Measurements from ENCODE around the gene RHBDD2. TPM values are rescaled to one million over a fixed set of nuclear protein-coding genes. Genes with fewer than 3 reads are reported as not detected.
A peak's percentile ranks its signal among the peaks of the same experiment; 100 is the strongest.

Gene RHBDD2
- total and polyA plus RNA-seq, 9 of the 15 experiments (the other 6 are each of a cell fraction or from before 2014, with no cell fraction given) = 3.3 to 36.7 (median 17.9) TPM

DNA sequence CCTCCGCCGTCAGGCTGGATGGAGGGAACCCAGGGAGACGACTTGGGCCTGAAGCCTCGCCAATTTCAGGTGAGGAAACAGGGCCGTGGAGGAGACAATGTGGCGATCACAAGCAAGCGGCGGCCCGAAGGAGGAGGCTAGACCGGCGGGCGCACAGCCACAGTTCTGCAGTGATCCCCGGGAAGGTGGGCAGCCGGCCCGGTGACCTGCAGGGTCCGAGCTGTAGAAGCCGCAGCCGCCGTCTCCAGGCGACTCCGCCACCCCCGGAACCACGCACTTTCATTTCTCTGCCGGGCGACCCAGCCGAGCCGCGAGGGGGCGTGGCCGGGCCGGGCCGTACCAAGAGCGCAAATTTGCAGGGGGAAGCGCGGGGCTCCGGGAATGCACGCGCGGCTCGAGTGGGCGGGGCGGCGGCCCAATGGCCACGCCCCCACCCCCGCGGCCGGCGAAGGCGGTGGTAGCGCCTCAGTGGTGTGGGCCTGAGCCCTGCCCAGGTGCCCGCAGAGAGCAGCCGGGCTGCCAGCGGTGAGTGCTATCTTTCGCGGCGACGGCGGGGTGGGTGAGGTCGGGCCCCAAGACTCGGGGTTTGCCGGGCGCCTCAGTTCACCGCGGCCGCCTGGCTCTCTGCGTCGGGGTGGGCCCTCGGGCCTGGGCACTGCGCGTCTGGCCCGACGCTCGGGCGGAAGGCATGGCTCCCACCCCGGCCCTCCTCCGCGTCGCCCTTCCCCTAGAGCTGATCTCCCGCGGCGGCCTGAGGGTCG, 36.0 kb downstream of the RHBDD2 start, which contains the start of gene POR (continued):
- TF ChIP-seq, protein P1, sequence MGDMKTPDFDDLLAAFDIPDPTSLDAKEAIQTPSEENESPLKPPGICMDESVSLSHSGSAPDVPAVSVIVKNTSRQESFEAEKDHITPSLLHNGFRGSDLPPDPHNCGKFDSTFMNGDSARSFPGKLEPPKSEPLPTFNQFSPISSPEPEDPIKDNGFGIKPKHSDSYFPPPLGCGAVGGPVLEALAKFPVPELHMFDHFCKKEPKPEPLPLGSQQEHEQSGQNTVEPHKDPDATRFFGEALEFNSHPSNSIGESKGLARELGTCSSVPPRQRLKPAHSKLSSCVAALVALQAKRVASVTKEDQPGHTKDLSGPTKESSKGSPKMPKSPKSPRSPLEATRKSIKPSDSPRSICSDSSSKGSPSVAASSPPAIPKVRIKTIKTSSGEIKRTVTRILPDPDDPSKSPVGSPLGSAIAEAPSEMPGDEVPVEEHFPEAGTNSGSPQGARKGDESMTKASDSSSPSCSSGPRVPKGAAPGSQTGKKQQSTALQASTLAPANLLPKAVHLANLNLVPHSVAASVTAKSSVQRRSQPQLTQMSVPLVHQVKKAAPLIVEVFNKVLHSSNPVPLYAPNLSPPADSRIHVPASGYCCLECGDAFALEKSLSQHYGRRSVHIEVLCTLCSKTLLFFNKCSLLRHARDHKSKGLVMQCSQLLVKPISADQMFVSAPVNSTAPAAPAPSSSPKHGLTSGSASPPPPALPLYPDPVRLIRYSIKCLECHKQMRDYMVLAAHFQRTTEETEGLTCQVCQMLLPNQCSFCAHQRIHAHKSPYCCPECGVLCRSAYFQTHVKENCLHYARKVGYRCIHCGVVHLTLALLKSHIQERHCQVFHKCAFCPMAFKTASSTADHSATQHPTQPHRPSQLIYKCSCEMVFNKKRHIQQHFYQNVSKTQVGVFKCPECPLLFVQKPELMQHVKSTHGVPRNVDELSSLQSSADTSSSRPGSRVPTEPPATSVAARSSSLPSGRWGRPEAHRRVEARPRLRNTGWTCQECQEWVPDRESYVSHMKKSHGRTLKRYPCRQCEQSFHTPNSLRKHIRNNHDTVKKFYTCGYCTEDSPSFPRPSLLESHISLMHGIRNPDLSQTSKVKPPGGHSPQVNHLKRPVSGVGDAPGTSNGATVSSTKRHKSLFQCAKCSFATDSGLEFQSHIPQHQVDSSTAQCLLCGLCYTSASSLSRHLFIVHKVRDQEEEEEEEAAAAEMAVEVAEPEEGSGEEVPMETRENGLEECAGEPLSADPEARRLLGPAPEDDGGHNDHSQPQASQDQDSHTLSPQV (IDR thresholded peaks at IDR 0.05) = no peak
- TF ChIP-seq MEF2D (tag; conservative IDR thresholded peaks at IDR 0.05; ENCODE audit: low read depth) = no peak
- peak; percentile 48 to 86; a peak in 3 of 4 replicates for TF ChIP-seq SIN3A (IDR thresholded peaks at IDR 0.05; ENCODE audit: borderline replicate concordance in 2 of 2, control insufficient read depth in 1 of 2, low read depth in 2 of 2, low read length in 2 of 2)
- TF ChIP-seq, protein P2, sequence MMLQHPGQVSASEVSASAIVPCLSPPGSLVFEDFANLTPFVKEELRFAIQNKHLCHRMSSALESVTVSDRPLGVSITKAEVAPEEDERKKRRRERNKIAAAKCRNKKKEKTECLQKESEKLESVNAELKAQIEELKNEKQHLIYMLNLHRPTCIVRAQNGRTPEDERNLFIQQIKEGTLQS (IDR thresholded peaks at IDR 0.05) = no peak
- TF ChIP-seq, protein P2 (CRISPR knock-in tag; conservative IDR thresholded peaks at IDR 0.05) = no peak; the same call in 1 of the 2 replicates
- peak; percentile 99 for TF ChIP-seq ZFX (CRISPR knock-in tag; IDR thresholded peaks at IDR 0.05)
- TF ChIP-seq ZNF263 (CRISPR knock-in tag; IDR thresholded peaks at IDR 0.05; ENCODE audit: borderline replicate concordance) = no peak
- 0 out of 2 replicates have a peak, but pooled peaks have one; percentile 4 for TF ChIP-seq ZNF24 (IDR thresholded peaks at IDR 0.05)
- peak; percentile 49; the same call in 1 of the 2 replicates for TF ChIP-seq ILF3 (IDR thresholded peaks at IDR 0.05; ENCODE audit: borderline replicate concordance)
- TF ChIP-seq, protein P3, sequence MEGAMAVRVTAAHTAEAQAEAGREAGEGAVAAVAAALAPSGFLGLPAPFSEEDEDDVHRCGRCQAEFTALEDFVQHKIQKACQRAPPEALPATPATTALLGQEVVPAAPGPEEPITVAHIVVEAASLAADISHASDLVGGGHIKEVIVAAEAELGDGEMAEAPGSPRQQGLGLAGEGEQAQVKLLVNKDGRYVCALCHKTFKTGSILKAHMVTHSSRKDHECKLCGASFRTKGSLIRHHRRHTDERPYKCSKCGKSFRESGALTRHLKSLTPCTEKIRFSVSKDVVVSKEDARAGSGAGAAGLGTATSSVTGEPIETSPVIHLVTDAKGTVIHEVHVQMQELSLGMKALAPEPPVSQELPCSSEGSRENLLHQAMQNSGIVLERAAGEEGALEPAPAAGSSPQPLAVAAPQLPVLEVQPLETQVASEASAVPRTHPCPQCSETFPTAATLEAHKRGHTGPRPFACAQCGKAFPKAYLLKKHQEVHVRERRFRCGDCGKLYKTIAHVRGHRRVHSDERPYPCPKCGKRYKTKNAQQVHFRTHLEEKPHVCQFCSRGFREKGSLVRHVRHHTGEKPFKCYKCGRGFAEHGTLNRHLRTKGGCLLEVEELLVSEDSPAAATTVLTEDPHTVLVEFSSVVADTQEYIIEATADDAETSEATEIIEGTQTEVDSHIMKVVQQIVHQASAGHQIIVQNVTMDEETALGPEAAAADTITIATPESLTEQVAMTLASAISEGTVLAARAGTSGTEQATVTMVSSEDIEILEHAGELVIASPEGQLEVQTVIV (CRISPR knock-in tag; IDR thresholded peaks at IDR 0.05; ENCODE audit: borderline replicate concordance) = no peak
- no peak for TF ChIP-seq ZNF79 (CRISPR knock-in tag; IDR thresholded peaks at IDR 0.05; ENCODE audit: low read depth)
- no peak; the same call in 1 of the 2 replicates for TF ChIP-seq E2F3 (CRISPR knock-in tag; IDR thresholded peaks at IDR 0.05)
- TF ChIP-seq CBX1 (IDR thresholded peaks at IDR 0.05; ENCODE audit: low read depth) = peak; percentile 84
- peak; percentile 34 to 61; a peak in 3 of 4 replicates for TF ChIP-seq TBL1XR1 (IDR thresholded peaks at IDR 0.05; ENCODE audit: low read length in 2 of 2)
- TF ChIP-seq LCOR (CRISPR knock-in tag; IDR thresholded peaks at IDR 0.05) = peak; percentile 76
- no peak for TF ChIP-seq MIER1 (IDR thresholded peaks at IDR 0.05; ENCODE audit: low read depth)
- TF ChIP-seq FOS (IDR thresholded peaks at IDR 0.05; ENCODE audit: extremely low read depth, insufficient read length) = no peak
- TF ChIP-seq L3MBTL2 (IDR thresholded peaks at IDR 0.05) = peak; percentile 85
- TF ChIP-seq ZKSCAN8 (CRISPR knock-in tag; IDR thresholded peaks at IDR 0.05) = no peak; the same call in 1 of the 2 replicates
- no peak for TF ChIP-seq TRIM28 (IDR thresholded peaks at IDR 0.05)
- TF ChIP-seq DIDO1 (tag; IDR thresholded peaks at IDR 0.05; ENCODE audit: low read depth) = no peak
- TF ChIP-seq ZNF23 (CRISPR knock-in tag; IDR thresholded peaks at IDR 0.05) = 0 out of 2 replicates have a peak, but pooled peaks have one; percentile 55

All from K562 (cell line).